BLaER1 treated with 17β-estradiol and CSF1 and Interleukin-3, amounts not matched to agents 10 nM and 100 nM (cell line): ENCODE data around the gene IL3.

Source experiments
- H3K27ac ChIP-seq, 11 experiments: shearing (Covaris generic); formaldehyde crosslinking; 2 replicates each; pipeline ENCODE4 v1.8.1; 2022
- H3K27me3 ChIP-seq, 11 experiments: shearing (Covaris generic); formaldehyde crosslinking; 2 replicates each; pipeline ENCODE4 v1.8.1; 2022
- H3K36me3 ChIP-seq, 11 experiments: shearing (Covaris generic); formaldehyde crosslinking; 2 replicates each; pipeline ENCODE4 v1.8.1; 2022
- H3K4me1 ChIP-seq, 10 experiments: shearing (Covaris generic); formaldehyde crosslinking; 2 replicates each; pipeline ENCODE4 v1.8.1; 2022
- H3K4me2 ChIP-seq, 11 experiments: shearing (Covaris generic); formaldehyde crosslinking; 2 replicates each; pipeline ENCODE4 v1.8.1; 2022
- H3K4me3 ChIP-seq, 10 experiments: shearing (Covaris generic); formaldehyde crosslinking; 2 replicates each; pipeline ENCODE4 v1.8.1; 2022
- H3K9ac ChIP-seq, 11 experiments: shearing (Covaris generic); formaldehyde crosslinking; 2 replicates each; pipeline ENCODE4 v1.8.1; 2022
- H3K9me3 ChIP-seq, 11 experiments: shearing (Covaris generic); formaldehyde crosslinking; replicated peaks in 1 of 11; 2 replicates each; pipeline ENCODE4 v1.8.1; 2022
- H4K20me1 ChIP-seq, 11 experiments: shearing (Covaris generic); formaldehyde crosslinking; 2 replicates each; pipeline ENCODE4 v1.8.1; 2022
- Cebpa-rat ChIP-seq, 11 experiments: shearing (Covaris generic); IDR thresholded peaks; 2 replicates each; pipeline ENCODE4 v1.8.1; 2022

Gene IL3

DNA sequence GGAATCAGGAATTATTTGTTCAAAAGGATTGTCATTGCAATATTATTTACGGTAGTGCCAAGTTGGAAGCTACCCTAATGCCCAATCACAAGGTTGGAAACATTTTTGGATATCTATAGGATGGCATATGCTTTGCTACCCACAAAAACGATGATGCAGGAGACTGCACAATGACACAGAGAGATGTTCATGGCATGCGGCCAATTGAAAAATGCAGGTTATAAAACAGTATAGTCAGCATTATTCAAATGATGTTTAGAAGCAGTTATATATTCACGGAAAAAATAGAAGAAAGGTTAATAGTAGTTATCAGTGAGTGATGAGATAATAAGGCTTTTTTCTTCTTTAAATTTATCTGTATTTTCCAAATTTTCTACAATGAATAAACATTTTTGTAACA is 43.1 kb upstream of the IL3 start:
- Histone ChIP-seq H3K4me3 (no peak overlapping the region), H3K4me2 (peak overlapping the region in 5 of 11 experiments; percentile 28 to 49 (median 34); a peak in 7 of 22 replicates), H3K4me1 (peaks cover 0 to 11% (median 8%) of the 10 kb centered on the region in 10 experiments; a peak in 13 of 20 replicates), H3K9me3 (no peaks in the 10 kb centered on the region), H3K9ac (no peak overlapping the region), H3K27me3 (peaks cover 6 to 15% (median 10%) of the 10 kb centered on the region in 11 experiments), H4K20me1 (no peaks in the 10 kb centered on the region), H3K27ac (no peak overlapping the region), H3K36me3 (no peaks in the 10 kb centered on the region)
- no peak for TF ChIP-seq Cebpa-rat (IDR thresholded peaks at IDR 0.05)

DNA sequence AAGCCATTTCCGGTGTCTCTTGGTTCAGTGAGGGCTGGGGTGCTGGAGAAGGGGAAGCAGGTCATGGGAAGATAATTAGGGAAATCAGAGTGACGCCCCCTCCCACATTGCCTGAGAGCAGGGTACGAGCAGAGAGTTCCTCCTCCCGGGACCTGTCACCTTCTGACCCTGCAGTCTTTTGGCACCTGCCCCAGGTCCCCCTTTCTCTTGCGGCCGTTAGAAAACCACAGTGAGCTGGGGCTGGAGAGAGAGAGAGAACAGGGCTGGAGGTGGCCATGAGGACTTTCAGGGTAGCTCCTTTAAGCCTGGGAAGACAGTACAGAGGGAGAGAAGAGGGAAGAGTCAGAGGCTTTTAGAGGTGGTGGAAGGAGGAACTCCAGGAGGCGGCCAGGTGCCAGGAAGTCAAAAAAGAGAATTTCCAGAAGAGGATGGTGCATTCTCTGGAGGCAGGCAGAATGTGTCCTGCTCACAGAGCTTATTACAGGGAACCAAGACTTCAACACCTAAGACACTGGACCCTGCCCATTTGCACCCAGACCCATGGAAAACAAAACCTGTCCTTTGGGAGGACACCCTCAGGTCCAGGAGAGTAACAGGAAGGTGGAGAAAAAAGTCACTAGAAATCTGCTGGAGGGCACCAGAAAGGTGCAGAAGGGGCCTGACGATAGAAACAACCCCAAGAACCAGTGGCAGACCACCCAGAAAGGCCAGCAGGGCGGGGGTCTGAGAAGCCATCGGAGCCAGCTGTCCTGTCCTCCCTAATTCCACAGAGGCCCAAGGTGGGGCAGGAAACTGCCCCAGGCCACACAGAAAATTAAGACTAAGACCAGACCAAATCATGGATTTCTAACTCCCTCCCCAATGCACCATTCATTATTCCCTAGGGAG is 42.5 kb upstream of the IL3 start:
- TF ChIP-seq Cebpa-rat (IDR thresholded peaks at IDR 0.05), result no peak
- H3K4me3 ChIP-seq, result no peak overlapping the region

DNA sequence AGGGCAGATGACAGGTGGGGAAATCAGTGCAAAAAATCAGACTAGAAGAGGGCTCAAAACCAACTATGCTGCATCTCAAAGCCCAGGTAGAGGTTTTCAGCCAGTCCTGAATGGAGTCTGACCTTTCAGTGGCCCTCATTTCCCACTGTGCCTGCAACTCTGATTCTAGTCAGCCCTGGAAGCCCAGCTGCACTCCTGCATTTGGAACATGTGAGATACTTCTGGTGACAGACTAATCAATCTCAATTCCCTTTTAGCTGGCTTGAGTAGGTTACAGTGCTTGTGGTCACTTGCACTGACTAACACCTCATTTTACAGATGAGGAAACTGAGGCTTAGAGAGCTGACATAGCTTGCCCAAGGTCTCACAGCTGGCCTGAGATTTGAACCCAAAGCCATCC is 41.1 kb upstream of the IL3 start:
- TF ChIP-seq Cebpa-rat (IDR thresholded peaks at IDR 0.05), result no peak
- H3K9me3 ChIP-seq, result no peaks in the 10 kb centered on the region
- no peak overlapping the region for H3K4me2 ChIP-seq
- no peak overlapping the region for H3K9ac ChIP-seq
- no peak overlapping the region for H3K27ac ChIP-seq
- no peaks in the 10 kb centered on the region for H4K20me1 ChIP-seq
- no peaks in the 10 kb centered on the region for H3K36me3 ChIP-seq
- no peaks in the 10 kb centered on the region; a peak in 1 of 22 replicates for H3K27me3 ChIP-seq
- H3K4me3 ChIP-seq, result no peak overlapping the region
- peaks cover 0 to 11% (median 8%) of the 10 kb centered on the region in 10 experiments; a peak in 13 of 20 replicates for H3K4me1 ChIP-seq

More for the DNA sequence above, 42.5 kb upstream of the IL3 start:
- no peak overlapping the region for H3K9ac ChIP-seq
- no peak overlapping the region for H3K27ac ChIP-seq
- H4K20me1 ChIP-seq, result no peaks in the 10 kb centered on the region
- peaks cover 0 to 8% (median 3%) of the 10 kb centered on the region in 11 experiments; a peak in 16 of 22 replicates for H3K27me3 ChIP-seq
- H3K4me2 ChIP-seq, result peak overlapping the region in 7 of 11 experiments; percentile 23 to 49 (median 31); a peak in 9 of 22 replicates
- H3K4me1 ChIP-seq, result peaks cover 0 to 11% (median 8%) of the 10 kb centered on the region in 10 experiments; a peak in 13 of 20 replicates
- H3K9me3 ChIP-seq, result no peaks in the 10 kb centered on the region
- H3K36me3 ChIP-seq, result no peaks in the 10 kb centered on the region

DNA sequence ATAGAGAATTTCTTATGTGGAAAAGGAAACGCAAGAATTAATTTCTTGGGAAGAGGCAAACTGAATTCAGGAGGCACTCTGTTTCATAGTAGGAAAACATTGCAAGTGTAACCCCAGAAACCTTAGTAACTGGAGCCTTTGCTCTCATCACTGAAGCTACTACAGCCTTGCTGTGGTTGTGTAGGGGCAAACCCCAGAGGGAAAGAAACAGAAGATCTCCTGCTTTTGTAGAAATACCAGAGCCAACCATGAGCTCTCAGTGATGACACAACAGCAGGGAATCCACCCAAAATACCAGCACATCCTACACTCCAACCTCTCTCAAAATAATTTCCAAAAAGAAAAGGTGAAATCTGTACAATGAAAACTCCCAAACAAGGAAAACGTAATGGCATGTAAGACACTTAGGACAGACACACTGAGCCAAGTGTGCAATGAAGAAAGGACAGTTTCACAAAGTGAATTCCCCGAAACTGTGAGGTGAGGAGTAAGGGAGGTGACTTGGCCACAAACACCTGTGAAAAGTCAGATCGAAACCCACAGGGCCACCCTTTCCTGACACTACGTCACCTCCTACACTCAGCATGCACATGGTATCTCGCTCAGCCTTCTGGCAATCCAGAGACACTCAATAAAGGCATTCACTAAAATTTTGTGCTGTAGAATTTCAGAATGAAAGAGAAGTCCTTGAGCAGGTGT is 40.4 kb upstream of the IL3 start:
- Histone ChIP-seq H3K9me3 (no peaks in the 10 kb centered on the region), H3K4me1 (peaks cover 0 to 11% (median 8%) of the 10 kb centered on the region in 10 experiments; a peak in 13 of 20 replicates)

DNA sequence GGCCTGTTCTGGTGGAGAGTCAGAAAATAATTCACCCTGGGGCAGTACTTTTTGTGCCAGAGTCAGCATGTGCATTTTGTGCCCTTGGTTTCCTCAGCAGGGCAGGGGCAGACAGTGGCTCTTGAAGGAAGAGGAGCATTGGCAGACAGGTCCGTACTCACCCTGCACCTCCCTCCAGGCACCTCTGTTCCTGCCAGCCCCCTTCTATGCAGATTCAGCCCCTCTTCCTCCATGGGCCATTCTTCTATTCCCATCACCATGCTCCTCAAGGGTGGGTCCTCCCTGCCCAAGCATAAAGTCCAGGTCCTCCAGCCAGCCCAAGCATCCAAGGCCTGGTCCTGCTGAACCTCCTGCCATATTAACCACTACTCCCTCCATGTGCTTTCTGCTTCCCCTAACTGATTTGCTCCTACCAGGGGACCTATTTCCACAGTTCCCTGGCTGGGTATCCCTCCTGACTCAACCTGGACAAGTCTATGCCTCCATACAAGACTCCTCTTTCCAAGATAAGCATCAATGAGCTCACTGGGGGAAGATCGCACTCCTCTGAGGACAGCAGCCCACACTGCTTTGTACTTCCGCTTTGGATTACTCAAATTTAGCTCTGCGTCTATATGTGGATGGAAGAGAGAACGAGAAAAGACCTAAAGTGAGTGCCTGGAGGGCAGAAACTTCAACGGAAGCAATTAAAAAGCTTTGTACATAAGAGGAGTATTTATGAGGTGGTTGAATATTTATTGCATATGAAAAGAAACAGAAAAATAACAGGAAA is 39.7 kb upstream of the IL3 start:
- Histone ChIP-seq H3K9ac (no peak overlapping the region), H3K4me3 (no peak overlapping the region), H3K9me3 (no peaks in the 10 kb centered on the region), H3K36me3 (no peaks in the 10 kb centered on the region), H3K4me1 (peaks cover 0 to 11% (median 8%) of the 10 kb centered on the region in 10 experiments; a peak in 13 of 20 replicates), H3K4me2 (no peak overlapping the region), H3K27me3 (no peaks in the 10 kb centered on the region), H3K27ac (no peak overlapping the region), H4K20me1 (no peaks in the 10 kb centered on the region)
- TF ChIP-seq Cebpa-rat (IDR thresholded peaks at IDR 0.05), result no peak

More for the DNA sequence above, 40.4 kb upstream of the IL3 start:
- Histone ChIP-seq H3K27me3 (no peaks in the 10 kb centered on the region), H3K4me2 (no peak overlapping the region), H3K9ac (no peak overlapping the region), H3K27ac (no peak overlapping the region), H3K36me3 (no peaks in the 10 kb centered on the region), H4K20me1 (no peaks in the 10 kb centered on the region), H3K4me3 (no peak overlapping the region)
- TF ChIP-seq Cebpa-rat (IDR thresholded peaks at IDR 0.05), result no peak

DNA sequence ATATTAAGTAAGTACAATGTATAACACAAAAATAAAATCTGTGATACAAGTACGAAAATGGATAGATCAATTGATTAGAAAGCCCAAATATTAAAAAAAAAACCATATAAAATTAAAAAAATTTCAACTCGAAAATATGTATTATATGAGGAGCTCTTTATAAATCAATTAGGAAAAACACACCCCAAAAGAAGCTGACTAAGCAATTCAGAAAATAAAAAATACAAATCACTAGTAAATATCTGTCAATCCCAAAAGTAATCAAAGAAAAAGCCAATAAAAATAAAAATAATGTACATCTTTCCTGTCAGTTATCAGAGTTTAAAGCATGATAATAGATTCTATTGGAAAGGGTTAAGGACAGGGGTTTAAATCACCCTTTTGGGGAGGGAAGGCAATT is 38.8 kb upstream of the IL3 start:
- Histone ChIP-seq H3K36me3 (no peaks in the 10 kb centered on the region), H3K9ac (no peak overlapping the region), H3K4me3 (no peak overlapping the region), H4K20me1 (no peaks in the 10 kb centered on the region), H3K27ac (no peak overlapping the region), H3K4me2 (no peak overlapping the region), H3K4me1 (peaks cover 0 to 11% (median 7%) of the 10 kb centered on the region in 10 experiments; a peak in 13 of 20 replicates), H3K27me3 (no peaks in the 10 kb centered on the region), H3K9me3 (no peaks in the 10 kb centered on the region)
- TF ChIP-seq Cebpa-rat (IDR thresholded peaks at IDR 0.05), result no peak

DNA sequence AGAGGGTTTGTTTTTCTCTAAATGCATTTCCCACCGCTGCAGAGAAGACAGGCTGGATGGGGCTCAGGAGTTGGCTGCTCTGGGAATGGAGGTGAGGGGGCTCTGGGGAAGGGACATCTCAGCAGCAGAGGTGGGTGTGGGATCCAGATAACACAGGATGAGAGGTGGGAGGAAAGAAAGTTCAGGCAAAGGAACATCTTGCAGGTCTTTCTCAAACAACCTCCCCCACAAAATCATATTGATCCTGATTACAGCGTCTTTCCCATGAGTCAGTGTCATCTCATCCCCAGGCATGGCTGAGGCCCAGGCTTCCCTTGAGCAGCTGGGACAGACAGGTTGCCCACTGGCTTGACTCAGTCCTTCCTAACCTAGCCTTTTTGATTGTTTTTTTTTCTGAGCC is 37.7 kb upstream of the IL3 start:
- no peaks in the 10 kb centered on the region for H3K27me3 ChIP-seq
- H4K20me1 ChIP-seq, result no peaks in the 10 kb centered on the region
- H3K9ac ChIP-seq, result no peak overlapping the region
- peaks cover 0 to 5% (median 3%) of the 10 kb centered on the region in 10 experiments; a peak in 13 of 20 replicates for H3K4me1 ChIP-seq
- H3K36me3 ChIP-seq, result no peaks in the 10 kb centered on the region
- H3K9me3 ChIP-seq, result no peaks in the 10 kb centered on the region
- no peak for TF ChIP-seq Cebpa-rat (IDR thresholded peaks at IDR 0.05)
- H3K4me3 ChIP-seq, result no peak overlapping the region
- no peak overlapping the region for H3K27ac ChIP-seq
- H3K4me2 ChIP-seq, result no peak overlapping the region

DNA sequence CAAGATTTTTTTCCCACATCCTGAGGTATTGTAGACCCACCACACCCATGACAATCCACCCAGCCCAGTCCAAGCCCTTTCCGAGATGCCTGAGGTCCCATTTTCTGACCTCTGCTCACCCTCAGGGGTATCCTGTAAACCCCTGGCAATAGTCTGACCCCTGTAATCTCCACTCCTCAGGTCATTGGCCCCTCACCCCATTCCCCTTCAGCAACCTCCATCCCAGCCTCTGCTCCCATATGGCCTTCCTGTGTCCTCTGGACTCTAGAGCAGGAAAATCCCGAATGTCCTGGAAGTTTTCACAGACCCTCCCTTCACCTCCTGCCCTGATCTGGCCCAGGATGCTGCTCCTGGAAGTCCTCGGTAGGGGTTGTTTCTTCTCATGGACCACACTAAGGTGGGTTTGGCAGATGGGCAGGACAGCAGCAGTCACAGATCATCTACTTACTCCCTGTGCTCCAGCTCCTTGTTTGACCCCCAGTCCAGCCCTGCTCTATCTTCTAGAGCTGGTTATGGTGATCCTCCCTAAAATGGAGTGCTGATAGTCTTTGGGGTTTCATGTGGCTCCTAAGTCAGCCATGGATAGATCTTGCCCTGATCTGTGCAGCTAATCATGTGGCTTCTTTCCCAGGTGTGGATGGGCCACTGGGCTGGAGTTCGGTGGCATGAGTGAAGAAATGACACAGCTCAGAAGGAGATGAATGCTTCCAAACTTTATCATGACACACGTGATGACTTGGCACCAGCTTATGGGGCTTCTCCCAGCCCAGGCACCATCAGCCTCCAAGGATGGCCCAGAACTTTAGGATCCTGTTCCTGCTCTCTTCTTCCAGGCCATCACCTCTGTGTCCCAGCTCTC is 37.0 kb upstream of the IL3 start:
- no peak overlapping the region for H3K9ac ChIP-seq
- no peaks in the 10 kb centered on the region for H3K9me3 ChIP-seq
- no peaks in the 10 kb centered on the region for H3K36me3 ChIP-seq
- no peaks in the 10 kb centered on the region for H3K4me1 ChIP-seq
- no peak overlapping the region for H3K4me2 ChIP-seq
- no peak for TF ChIP-seq Cebpa-rat (IDR thresholded peaks at IDR 0.05)
- no peak overlapping the region for H3K4me3 ChIP-seq
- H4K20me1 ChIP-seq, result no peaks in the 10 kb centered on the region
- H3K27ac ChIP-seq, result no peak overlapping the region
- no peaks in the 10 kb centered on the region for H3K27me3 ChIP-seq
